PFSK-1 (cell line): Measurements from ENCODE around the gene S100P. TPM values are rescaled to one million over a fixed set of nuclear protein-coding genes. Genes with fewer than 3 reads are reported as not detected.

Experiments
- FOXP2 ChIP-seq: optimal IDR thresholded peaks from 2 replicates; pipeline ENCODE3; 2011; ENCODE audit warnings: borderline replicate concordance, control low read depth, inconsistent platforms; ENCODE audit not compliant: insufficient read depth; ENCODE audit errors: extremely low read length, extremely low read depth
- POLR2AphosphoS5 ChIP-seq: IDR thresholded peaks from 2 replicates; pipeline ENCODE4 v1.6.1; 2012; ENCODE audit warnings: low read depth, mild to moderate bottlenecking, control low read depth, low read length, moderate library complexity
- SIN3A ChIP-seq: IDR thresholded peaks from 2 replicates; pipeline ENCODE4 v1.6.1; 2012; ENCODE audit warnings: mild to moderate bottlenecking, low read length, moderate library complexity, borderline replicate concordance; ENCODE audit not compliant: insufficient read depth
- TAF1 ChIP-seq: IDR thresholded peaks from 2 replicates; pipeline ENCODE4 v1.6.1; 2012; ENCODE audit warnings: low read length, control low read depth, borderline replicate concordance; ENCODE audit not compliant: insufficient read depth
- polyA plus RNA-seq: library from polyadenylated mRNA; unstranded; fragments of >200 nt; gene quantifications from one replicate; pipeline ENCODE4 v1.2.1, GENCODE V29; 2012; ENCODE audit warnings: low read depth, missing spikeins; ENCODE audit not compliant: insufficient read length
- TF ChIP-seq, protein P1 (sequence below), 2 experiments: IDR thresholded peaks; 2 replicates each; pipeline versions ENCODE4 v1.6.1 to v1.8.0; 2011 to 2012; ENCODE audit warnings: low read depth in 2 of 2, low read length in 2 of 2, control low read depth in 1 of 2, inconsistent platforms in 1 of 2, mild to moderate bottlenecking in 1 of 2, moderate library complexity in 1 of 2; ENCODE audit not compliant: insufficient read depth in 1 of 2

The S100P gene
- 116 TPM for polyA plus RNA-seq

DNA sequence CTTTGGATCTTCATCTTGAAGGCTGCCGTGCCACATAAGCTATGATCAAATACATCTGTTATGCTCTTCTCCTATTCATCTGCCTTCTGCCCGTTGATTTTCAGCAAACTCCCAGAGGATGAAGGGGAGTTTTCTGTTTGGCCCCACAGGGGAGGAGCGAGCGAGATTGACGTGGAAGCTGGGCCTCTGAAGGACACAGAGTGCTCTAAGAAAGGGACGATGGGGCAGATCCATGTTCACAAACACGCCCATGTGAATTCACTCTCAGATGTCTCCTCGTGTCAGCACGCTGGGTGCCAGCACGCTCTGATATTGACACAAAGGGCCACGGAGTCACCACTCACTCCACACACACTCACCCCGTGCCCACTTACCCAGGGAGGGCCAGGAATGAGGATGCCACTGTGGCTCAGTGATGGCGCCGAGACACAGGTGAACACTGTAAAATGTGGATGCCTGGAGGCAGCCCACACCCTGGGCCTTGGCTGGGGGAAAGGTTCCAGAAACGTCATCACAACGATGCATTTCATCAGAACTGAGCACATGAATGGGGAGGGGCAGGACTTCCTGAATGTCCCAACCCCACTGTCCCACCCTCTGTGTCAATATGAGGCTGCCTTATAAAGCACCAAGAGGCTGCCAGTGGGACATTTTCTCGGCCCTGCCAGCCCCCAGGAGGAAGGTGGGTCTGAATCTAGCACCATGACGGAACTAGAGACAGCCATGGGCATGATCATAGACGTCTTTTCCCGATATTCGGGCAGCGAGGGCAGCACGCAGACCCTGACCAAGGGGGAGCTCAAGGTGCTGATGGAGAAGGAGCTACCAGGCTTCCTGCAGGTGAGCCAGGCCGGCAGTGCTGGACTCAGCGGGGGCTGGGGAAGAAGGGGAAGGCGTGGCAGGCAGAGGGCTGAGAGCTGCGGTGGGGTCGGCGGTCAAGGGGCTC is at the start of gene S100P:
Gene S100P, plus strand, starts transcription at position 648 of the 946 bp plus-strand sequence. Its CDS starts 55 bp downstream, at position 703.
- no peak for TF ChIP-seq SIN3A
- no peak for TF ChIP-seq FOXP2
- no peak for TF ChIP-seq POLR2AphosphoS5
- TF ChIP-seq, protein P1, sequence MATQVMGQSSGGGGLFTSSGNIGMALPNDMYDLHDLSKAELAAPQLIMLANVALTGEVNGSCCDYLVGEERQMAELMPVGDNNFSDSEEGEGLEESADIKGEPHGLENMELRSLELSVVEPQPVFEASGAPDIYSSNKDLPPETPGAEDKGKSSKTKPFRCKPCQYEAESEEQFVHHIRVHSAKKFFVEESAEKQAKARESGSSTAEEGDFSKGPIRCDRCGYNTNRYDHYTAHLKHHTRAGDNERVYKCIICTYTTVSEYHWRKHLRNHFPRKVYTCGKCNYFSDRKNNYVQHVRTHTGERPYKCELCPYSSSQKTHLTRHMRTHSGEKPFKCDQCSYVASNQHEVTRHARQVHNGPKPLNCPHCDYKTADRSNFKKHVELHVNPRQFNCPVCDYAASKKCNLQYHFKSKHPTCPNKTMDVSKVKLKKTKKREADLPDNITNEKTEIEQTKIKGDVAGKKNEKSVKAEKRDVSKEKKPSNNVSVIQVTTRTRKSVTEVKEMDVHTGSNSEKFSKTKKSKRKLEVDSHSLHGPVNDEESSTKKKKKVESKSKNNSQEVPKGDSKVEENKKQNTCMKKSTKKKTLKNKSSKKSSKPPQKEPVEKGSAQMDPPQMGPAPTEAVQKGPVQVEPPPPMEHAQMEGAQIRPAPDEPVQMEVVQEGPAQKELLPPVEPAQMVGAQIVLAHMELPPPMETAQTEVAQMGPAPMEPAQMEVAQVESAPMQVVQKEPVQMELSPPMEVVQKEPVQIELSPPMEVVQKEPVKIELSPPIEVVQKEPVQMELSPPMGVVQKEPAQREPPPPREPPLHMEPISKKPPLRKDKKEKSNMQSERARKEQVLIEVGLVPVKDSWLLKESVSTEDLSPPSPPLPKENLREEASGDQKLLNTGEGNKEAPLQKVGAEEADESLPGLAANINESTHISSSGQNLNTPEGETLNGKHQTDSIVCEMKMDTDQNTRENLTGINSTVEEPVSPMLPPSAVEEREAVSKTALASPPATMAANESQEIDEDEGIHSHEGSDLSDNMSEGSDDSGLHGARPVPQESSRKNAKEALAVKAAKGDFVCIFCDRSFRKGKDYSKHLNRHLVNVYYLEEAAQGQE (IDR thresholded peaks at IDR 0.05; ENCODE audit: insufficient read depth in 1 of 2, low read depth in 2 of 2, low read length in 2 of 2): no peak
- TF ChIP-seq TAF1: no peak

DNA sequence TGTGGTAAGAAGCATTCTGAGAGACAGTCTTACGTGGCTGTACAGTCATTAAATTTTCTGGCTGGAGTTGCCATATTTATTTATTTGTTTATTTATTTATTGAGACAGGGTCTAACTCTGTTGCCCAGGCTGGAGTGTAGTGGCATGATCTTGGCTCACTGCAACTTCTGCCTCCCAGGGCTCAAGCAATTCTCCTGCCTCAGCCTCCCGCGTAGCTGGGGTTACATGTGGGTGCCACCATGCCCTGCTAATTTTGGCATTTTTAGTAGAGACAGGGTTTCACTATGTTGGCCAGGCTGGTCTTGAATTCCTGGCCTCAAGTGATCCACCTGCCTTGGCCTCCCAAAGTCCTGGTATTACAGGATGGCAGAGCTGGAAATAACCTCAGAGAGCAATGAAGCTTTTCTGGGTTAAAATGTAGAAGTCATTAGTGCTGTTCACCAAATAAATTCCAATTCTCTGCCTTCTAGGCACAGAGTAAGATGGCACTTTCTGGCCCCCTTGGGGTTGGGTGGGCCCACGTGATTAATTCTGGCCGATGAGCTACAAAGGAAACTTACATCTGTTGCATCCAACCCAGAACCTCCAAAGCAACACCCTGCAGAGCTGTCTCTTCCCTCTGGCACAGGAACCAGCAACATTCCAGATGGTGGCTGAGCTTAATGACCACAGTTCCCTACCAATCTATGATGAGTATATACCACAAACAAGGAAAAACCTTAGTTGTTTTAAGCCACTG is 48.7 kb upstream of the S100P start:
- TF ChIP-seq FOXP2 (no peak), POLR2AphosphoS5 (no peak), SIN3A (no peak), TAF1 (no peak)
- TF ChIP-seq, protein P1 (IDR thresholded peaks at IDR 0.05; ENCODE audit: insufficient read depth in 1 of 2, low read depth in 2 of 2, low read length in 2 of 2): no peak

DNA sequence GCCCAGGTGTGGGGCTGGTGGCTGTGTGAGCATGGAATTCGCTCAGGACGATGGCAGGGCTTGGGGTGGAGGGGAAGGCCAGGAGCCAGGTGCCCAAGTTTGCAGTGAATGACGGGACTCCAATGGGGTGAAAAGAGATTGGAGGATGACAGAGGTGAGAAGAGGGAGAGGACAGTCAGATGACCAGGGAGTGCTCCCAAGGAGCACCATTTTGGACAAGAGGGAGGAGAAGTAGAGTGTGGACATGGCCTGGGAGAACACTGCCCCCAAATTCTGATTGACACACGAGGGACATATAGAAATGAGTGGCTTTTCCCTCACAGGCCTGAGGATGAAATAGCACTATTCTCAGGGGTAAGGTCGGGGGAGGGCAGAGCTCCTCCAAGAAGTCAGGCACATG is 46.5 kb upstream of the S100P start:
- TF ChIP-seq FOXP2 (no peak), TAF1 (no peak), SIN3A (no peak), POLR2AphosphoS5 (no peak)
- TF ChIP-seq, protein P1 (IDR thresholded peaks at IDR 0.05; ENCODE audit: insufficient read depth in 1 of 2, low read depth in 2 of 2, low read length in 2 of 2): no peak

DNA sequence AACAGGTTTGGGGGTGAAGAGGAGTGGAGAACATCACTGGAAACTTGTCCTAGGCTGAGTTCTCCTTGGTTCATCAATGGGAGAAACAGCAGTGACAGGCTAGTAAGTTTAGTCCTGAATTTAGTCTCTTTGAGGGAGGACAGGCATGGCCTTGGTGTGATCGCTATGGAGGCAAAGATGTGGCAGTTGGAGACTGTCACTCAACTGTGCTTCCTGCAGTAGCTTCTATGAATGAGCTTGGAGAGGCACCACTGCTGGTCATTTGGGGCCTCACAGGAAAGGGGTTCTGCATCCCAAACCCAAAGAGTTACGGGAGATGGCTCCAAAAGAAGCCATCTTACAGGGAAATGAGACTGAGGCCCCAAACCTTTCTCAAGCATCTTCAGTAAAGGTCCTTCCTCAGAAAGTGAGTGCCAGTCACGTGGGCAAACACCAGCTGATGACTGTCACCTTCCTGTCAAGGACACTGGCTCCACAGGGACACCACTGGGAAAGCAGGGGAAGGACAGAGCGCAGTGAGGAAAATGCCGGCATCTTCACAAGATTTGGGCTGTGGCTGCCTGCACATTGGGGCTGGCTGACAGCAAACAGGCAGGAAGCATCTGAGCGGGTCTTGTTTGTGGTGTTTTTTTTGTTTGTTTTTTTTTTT is 46.0 kb upstream of the S100P start:
- TF ChIP-seq TAF1 (no peak), FOXP2 (no peak), SIN3A (no peak), POLR2AphosphoS5 (no peak)
- TF ChIP-seq, protein P1 (IDR thresholded peaks at IDR 0.05; ENCODE audit: insufficient read depth in 1 of 2, low read depth in 2 of 2, low read length in 2 of 2): no peak
